GM20431 (cell line): ENCODE data around the gene IGLL5.

Experiments
- in situ Hi-C: fragments of 300-500 bp; cut with MseI, MboI; formaldehyde crosslinking; loops from one replicate; pipeline ENCODE4 v1.15.0; 2020; ENCODE audit warnings: low sequenced_read_pairs; ENCODE audit not compliant: unreplicated experiment

The IGLL5 gene

DNA sequence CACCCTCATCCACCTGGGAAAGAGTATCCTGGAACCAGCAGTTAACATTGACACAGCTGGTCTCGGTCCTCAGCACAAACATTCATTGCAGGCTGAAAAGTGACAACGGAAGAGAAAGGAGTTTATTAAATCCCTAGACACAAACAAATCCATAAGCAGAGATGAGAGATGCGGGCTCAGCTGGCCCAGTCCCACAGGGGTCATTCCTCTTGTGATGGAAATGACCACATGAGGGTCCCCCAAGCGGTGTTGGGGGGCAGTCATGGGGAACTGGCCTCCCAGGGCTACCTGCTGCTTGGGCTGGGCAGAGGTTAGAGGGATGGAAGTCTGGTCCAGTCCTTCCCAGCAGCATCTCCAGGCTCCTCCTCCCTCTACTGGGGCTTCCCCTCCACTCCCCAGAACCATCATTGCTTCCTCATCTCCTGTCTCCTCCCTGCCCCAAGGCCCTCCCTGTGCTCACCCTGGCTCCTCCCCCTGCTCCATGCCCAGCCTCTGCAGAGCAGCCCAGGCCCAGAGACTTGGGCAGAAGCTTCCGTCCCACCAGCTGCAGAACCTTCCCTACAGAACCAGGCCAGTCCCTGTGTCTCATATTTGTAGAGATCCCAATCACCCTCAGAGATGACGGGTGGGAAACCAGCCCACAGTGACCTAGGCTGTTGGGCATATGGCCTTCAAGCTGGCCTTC is 5.4 kb upstream of the IGLL5 start:
- in situ Hi-C loops = no loop called here

DNA sequence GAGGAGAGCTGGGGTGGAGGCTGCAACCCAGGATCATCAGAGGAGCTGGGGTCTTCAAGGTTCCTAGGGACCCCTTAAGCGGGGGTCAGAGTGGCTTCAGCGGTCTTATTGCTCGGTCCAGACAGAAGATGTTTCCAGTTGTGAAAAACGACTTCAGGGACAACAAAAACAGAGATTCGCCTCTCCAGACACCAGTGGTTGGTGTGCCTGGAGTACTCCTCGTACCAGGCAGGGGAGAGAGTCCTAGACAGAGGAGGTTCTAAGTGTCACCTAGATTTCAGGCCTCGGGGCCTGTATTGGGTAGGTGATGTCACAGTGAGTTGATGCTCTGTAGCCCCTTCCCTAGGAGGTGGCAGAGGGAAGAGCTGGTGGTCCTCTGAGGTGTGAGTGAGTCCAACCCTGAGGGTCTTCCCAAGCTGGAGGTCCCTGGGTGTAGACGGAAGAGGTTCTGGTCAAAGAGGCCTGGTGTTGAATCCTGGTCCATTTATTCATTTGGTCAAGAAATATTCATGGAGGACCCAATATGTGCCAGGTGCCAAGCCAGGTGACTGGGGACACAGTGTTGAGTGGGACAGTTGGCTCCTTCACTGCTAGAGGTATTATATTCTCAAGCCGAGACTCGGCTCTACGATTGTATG is 4.4 kb upstream of the IGLL5 start:
- in situ Hi-C loops = no loop called here

DNA sequence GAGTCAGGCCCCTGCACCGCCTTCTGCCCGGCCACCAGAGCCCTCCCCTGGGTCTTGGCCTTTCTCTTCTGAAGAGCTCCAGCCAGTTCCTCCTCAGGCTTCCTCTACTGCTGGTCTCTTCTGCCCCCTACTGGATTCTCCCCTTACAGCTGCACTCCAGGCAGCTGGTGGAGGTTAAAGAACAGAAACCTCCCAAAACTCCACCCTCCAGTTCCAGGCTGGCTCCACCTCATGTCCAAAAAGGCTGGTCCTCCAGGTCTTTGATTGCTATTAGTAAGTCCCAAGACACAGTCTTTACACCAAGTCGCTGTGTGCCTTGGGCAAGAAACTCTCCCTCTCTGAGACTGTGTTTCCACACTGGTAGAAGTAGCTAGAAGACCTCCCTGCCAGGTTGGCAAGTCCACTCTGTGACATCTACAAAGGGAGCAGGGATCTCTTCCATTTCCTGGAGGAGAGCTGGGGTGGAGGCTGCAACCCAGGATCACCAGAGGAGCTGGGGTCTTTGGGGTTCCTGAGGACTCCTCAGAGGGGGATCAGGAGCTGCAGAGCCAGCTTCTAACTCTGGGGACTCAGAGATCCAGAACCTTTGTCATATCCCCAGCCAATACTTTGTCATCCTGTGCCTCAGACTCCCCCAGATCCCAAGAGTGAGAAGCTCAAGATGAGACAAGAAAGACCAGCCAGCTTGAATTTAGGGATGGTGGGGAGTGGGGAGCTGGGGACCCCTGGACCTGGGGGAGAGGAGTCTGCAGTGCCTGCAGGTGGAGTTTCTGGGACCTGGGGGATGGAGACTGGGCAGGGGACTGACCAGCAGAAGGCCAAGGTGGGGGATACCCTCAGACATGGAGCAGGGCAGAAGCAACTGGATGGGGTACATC is 3.4 kb upstream of the IGLL5 start:
- in situ Hi-C loops = no loop called here

DNA sequence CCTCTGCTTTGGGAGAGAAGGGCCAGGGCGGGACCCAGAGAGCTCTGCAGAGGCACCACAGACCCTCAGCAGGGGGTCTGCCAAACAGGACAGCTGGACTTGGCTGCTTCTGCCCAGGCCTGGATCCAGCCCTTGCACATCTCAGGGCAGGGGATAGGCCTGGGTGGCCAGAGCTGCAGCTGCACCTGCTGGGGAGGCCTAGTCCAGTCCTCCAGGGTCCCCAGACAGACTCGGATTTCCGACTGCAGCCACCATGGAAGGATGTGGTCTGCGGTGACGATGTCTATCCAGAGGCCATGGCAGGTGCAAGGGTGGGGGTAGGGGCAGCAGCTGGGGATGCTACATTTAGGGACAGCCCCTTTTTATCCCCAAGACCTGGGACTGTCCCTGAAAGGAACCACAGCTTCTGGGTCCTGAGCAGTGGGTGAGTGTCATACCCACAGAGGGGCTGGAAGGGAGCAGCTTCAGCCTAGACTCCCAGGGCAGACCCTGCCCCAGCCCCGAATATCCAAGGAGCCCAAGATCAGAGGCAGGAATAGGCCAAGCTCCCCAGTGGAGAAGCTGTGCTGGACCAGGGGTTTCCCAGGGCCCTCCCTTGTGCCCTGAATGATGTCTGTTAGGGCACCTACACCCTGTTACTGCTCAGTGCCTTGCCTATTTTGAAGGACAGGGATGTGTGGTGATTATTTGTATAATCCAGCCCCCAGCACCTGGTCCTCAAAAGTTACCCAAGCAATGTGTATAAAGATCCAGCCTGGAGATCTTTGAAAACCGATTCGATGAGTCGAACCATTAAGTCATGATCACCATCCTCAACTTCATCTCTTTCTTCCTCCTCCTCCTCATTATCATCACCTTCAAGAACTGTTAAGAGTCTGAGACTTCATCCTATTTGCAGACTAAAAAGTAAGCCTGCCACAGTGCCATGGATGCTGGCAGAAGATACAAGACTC is 2.5 kb upstream of the IGLL5 start:
- in situ Hi-C loops = no loop called here

DNA sequence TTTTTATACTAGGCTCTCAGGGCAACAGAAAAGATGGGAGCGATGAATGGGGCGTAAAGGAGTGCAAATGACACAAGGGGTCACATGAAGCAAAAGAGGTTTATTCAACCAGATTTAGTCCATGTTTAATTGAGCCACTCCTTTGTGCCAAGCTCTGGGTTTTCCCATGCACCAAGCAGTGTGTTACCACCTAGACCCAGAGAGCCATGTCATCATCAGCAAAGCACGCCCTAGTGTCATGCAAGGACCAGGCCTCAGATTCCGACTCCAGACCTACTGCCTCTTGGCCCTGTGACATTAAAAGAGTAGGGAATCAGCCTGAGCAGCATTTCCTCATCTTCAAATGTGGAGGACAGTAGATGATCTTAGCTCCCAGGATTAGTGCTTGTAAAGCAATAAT is 1.1 kb upstream of the IGLL5 start:
- in situ Hi-C loops = no loop called here

DNA sequence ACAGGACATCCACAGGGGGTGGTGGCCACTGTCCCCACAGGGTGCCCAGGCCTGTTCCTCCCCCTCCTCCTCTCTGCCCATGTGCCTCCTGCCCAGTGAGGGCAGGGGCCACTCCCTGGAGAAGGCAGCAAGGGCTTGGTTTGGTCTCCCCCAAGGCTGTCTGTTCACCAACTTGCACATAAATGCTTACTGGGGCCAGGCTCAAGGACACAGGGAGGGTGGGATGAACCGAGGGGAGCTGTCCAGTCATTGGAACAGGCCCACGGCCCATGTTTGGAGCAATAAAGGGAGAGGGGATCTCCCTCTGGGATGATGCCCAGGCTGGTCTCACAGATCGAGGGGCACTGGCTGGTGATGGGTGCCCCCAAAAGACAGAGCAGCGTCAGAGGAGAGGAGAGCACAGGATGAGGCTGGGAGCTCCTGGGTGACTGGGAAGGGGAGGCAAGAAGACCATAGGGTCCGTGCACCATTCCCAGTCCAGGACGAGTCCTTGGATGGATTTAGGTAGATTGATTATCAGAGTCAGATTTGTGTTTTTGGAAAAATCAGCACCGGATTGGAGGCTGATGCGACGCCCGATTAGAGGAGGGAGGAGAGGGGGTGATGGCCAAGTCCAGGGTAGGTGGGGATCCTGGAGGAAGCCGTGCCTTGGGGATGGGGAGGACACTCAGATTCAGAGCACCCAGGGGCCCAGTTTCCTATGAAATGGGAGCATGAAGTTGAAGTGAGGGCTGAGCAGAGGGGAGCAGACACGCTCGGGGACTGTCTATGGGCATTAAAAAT is 1.1 kb downstream of the IGLL5 start:
- in situ Hi-C loops = no loop called here

DNA sequence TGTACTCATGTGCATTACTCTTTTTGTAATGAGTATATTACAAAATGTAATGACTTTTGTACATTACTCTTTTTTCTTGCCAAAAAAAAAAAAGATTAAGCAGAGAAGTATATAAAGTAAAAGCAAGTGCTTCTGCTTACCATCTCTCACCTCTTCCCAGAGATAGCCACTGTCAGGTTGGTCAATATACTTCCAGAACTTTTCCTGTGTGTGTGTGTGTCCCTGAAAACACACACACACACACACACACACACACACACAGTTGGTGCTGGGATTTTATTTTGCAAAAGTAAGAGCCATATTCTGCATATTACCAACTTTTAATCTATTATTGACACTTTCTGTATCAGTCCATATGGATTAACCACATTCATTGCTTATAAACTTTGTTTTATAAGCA is 2.5 kb downstream of the IGLL5 start:
- in situ Hi-C loops = no loop called here

DNA sequence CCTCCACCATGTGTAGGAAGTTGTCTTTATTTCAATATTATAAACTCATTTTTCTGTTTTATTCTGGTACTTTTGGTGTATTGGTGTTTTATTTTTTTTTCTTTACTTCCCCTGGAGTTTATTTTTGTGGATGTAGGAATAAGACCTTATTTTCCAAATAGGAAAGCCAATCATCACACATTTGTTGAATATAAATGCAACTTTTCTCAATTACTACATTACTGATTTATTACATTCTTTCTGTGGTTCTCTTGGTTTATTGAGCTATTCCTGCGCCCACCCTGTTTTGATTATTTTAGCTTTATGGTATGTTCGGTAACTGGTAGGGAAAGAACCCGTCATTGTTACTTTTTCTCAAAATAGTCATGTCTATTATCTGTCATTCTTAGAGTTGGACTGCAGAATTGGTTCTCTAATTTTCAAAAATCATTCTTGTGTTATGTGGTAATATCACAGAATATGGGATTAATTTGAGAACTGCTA is 3.6 kb downstream of the IGLL5 start:
- in situ Hi-C loops = no loop called here

DNA sequence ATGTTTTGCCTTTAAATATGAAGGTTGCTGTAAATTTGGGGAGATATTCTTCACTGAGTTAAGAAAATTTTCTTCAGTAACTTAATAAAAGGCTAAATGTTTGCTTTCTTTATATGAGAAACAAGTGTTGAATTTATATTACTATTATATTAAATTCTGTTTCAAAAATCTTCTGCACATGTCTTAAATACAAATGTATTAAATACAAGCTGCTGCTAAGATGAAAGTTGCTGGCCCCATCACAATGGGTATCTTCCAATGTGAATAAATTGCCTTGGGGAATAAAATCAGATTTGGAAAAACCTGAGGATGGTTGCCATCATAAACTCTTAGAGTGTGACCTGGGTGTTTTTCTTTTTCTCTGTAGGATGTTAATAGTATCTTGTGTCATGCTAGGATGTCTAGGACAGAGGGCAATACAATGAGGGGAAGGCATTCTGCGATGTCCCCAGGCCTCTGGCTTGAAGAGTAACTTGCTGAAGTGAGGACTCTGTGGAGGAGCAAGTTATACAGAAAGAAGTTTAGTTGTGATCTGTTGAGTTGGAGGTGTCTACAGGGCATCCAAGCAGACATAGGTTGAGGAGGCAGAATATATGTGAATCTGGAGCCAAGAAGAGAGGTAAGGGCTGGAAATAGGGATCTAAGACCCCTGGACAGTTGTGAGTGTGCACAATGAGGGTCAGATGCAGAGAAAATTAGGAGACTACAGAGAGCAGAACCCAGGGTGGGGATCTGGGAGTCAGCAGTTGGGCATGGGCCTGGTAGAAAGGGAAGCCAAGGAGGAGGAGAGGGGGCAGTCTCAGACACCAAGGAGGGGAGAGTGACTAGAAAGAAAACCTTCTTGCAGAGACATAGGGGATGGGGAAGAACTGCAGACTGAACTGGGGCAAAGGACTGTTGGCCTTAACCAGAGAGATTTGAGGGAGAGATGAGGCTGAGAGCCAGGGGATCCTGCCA is 4.8 kb downstream of the IGLL5 start:
- in situ Hi-C loops = no loop called here

DNA sequence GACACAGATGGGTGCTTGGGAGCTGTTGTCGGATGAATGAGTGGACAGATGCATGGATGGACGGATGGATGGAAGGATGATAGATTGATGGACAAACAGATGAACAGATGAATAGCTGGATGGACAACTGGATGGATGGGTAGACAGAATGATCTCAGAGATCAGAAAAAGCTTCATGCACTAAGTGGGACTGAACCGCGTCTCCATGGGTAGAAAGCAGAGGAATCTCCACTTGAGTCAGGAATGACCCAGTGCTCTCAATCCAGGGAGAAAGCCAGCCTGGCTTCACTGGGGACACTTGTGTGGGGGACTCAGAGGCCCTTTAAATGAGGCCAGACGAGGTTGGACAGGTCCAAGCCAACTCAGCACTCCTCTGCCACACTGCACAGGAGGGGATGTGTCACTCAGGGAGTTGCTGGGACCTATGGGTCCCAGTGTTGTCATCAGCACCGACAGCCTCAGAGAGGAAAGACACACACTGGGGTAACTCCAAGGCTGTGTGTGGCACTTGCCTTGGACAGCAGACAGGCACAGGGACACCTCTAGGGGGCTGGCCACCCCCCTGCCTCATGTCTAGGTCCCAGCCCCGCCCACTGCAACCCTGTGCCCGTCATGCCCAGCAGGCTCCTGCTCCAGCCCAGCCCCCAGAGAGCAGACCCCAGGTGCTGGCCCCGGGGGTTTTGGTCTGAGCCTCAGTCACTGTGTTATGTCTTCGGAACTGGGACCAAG is 5.6 kb downstream of the IGLL5 start:
- in situ Hi-C loops = no loop called here

DNA sequence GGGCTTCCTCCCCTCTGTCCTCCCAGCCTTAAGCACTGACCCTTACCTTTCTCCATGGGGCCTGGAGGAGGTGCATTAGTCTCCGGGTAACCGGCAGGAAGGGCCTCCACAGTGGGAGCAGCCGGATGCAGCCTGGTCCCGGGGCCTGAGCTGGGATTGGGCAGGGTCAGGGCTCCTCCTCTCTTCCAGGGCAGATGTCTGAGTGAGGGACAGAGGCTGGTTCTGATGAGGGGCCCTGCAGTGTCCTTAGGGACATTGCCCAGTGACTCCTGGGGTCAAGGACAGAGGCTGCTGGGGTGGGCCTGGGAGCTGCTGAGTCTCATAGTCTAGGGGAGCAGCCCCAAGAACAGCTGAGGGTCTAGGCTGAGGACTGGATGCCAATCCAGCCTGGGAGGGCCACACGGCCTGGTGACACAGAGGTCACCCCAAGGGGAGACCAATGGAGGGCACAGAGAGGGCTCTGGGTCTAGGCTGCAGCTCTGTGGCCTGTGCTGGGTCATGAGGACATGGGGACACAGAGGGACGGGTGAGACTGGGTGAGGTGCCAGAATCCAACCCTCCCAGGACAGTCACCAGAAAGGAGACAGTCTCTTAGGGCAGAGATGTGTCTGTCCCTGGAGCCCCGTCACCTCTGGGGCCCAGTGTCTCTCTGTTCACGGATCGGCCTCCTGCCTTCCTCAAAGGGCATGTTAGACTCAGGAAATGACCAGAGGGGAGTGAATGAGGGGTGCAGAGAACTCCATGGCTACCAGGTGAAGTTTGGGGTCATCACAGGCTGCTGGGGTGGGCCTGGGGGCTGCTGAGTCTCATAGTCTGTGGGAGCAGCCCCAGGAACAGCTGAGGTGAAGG is 6.5 kb downstream of the IGLL5 start:
- in situ Hi-C loops = no loop called here

DNA sequence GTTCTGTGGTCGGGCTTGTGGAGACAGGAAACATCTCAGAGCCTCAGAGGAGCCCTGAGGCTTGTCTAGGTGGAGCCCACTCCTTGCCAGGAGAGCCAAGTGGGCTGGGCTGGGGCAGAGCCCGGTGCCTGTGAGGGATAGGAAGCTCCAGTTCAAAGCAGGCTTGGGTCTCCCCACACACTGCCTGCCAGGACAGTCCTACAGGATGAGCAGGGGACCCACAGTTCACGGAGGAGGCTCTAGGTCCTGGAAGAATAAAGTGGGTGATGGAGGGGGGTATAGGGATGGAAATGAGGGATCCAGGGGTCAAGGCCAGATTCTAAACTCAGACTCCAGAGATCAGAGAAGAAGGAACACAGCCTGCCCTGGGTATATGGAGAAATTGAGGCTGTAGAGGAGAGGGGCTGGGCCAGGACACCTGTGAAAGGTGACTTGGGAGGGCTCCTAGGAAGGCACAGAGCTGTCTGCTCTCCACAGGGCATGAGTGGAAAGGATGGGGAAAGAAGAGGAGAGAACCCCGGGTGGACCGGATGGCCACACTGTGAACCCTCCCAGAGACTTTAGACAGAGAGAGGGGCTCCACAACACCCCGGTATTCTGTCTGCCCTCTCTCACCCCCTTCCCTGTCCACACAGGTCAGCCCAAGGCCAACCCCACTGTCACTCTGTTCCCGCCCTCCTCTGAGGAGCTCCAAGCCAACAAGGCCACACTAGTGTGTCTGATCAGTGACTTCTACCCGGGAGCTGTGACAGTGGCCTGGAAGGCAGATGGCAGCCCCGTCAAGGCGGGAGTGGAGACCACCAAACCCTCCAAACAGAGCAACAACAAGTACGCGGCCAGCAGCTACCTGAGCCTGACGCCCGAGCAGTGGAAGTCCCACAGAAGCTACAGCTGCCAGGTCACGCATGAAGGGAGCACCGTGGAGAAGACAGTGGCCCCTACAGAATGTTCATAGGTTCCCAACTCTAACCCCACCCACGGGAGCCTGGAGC is 7.4 kb downstream of the IGLL5 start:
- in situ Hi-C loops = no loop called here

DNA sequence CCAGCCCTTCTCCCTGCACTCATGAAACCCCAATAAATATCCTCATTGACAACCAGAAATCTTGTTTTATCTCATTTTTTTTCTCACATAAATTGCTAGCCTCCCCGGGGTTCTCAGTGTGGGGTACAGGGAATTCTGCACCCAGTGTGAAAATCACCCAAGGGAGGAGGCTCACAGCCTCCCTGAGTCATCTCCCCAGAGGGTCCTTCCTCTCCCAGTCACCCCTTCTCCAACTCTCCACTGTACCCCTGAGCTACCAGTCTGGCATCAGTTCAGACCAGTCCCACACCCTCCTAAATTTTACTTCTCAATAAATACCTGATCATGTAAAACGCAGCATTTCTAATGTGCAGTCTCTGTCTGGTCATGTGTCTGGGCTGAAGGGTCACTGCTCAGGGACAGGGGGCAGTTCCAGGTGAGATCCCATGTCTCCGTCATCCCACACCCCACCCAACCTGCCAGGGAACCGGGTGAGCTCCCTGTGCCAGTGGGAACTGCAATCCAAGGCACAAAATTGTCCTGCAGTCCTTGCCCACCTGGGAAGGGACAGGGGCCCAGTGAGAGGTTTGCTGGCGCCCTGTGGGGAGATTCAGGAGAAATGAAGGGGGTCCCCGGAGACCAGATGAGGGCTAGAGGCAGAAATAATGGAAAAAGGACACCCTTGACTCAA is 8.3 kb downstream of the IGLL5 start:
- in situ Hi-C loops = no loop called here

DNA sequence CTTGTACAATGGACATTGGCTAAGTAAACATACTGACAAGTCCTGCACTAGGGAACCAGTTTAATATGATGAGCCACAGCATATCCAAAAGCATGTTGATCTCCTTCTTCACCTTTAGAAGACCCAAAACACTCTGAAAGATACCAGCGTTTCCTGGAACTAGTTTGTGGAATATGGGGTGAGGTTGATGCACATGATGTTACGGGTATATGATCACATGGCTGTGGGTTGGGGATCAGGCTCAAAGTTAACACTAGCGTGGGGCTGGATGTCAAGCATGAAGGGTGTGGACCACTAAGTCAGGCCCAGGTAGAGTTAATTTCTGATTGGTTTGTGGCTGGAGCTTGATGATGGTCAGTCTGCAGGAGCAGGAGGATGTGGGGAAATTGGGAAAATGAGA is 9.0 kb downstream of the IGLL5 start:
- in situ Hi-C loops = no loop called here

DNA sequence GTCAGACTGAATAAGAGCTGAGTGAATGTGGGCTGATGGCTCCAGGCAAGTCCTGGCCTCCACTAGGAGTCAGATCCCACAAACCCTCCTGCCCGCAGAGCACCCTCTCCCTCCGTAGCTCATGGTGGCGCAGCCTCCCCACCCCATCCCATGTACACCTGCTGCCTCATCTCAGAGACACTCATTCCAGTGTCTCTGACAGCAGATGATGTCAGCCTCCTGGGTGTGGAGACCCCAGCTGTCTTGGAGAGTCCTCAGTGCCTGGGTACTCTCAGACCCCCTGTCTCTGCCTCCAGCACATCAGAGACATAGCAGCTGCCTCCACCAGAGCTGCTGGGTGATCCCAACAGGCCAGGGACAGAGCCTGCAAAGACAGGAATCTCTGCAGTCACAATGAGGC is 9.5 kb downstream of the IGLL5 start:
- in situ Hi-C loops = no loop called here
